CD4-positive, alpha-beta T cell treated with Interleukin-21 for 1 hour (primary cell): ENCODE results near the gene FAM20A.
A peak's percentile ranks its signal among the peaks of the same experiment; 100 is the strongest.

Source experiments
- DNase-seq: peaks from one replicate; pipeline ENCODE4 v3.0.0-alpha.2; 2020

FAM20A gene

GRCh38 chr17:68600931-68601564 is at the start of gene FAM20A:
TSS of gene FAM20A (minus strand) at chr17:68601367. CDS start at chr17:68600666, 701 bp downstream.
- DNase-seq: no peak

- DNase-seq: no peak
These were observed 48.2 kb upstream of the FAM20A start for GRCh38 chr17:68649324-68649723.

- no peak for DNase-seq
These were observed 45.7 kb upstream of the FAM20A start for GRCh38 chr17:68646626-68647526.

GRCh38 chr17:68642118-68642412 is 40.9 kb upstream of the FAM20A start:
- no peak for DNase-seq

- no peak for DNase-seq
These were observed 40.3 kb upstream of the FAM20A start for GRCh38 chr17:68641276-68642117.

GRCh38 chr17:68640242-68640989 is 39.2 kb upstream of the FAM20A start:
- DNase-seq: no peak

- no peak for DNase-seq
These were observed 33.2 kb upstream of the FAM20A start for GRCh38 chr17:68634345-68634876.

- DNase-seq: no peak
These were observed 27.4 kb upstream of the FAM20A start for GRCh38 chr17:68628576-68628957.

GRCh38 chr17:68627956-68628575 is 26.9 kb upstream of the FAM20A start:
- DNase-seq: no peak

- DNase-seq: no peak
These were observed 23.2 kb upstream of the FAM20A start for GRCh38 chr17:68624381-68624780.

GRCh38 chr17:68623811-68624210 is 22.6 kb upstream of the FAM20A start:
- no peak for DNase-seq

GRCh38 chr17:68622423-68622822 is 21.3 kb upstream of the FAM20A start:
- DNase-seq: no peak

- DNase-seq: no peak
These were observed 19.9 kb upstream of the FAM20A start for GRCh38 chr17:68621065-68621464.

- DNase-seq: no peak
These were observed 15.2 kb upstream of the FAM20A start for GRCh38 chr17:68616334-68616733.

GRCh38 chr17:68614718-68615117 is 13.6 kb upstream of the FAM20A start:
- no peak for DNase-seq

- DNase-seq: peak; percentile 34
These were observed 12.7 kb upstream of the FAM20A start for GRCh38 chr17:68613739-68614298.

GRCh38 chr17:68612923-68613292 is 11.7 kb upstream of the FAM20A start:
- DNase-seq: no peak

- DNase-seq: no peak
These were observed 11.2 kb upstream of the FAM20A start for GRCh38 chr17:68612209-68612922.

- DNase-seq: no peak
These were observed 10.4 kb upstream of the FAM20A start for GRCh38 chr17:68611353-68612208.

- DNase-seq: no peak
These were observed 9.4 kb upstream of the FAM20A start for GRCh38 chr17:68610554-68610953.
